Measurements from ENCODE around the gene CEP85L.

CEP85L gene

GRCh38 chr6:118659513-118660217 is 8.3 kb upstream of the CEP85L start:
- H3K27me3 ChIP-seq (replicated peaks; ENCODE audit: control insufficient read depth, insufficient read depth, low read length), result no peaks in the 10 kb centered on the region
- H3K9ac ChIP-seq (ENCODE audit: low read length), result peak overlapping the region; percentile 21
- no peak overlapping the region for H3K4me3 ChIP-seq (ENCODE audit: low read length)
- no peaks in the 10 kb centered on the region for H3K36me3 ChIP-seq (ENCODE audit: control insufficient read depth, insufficient read depth, low read length, severe bottlenecking)
- peak; percentile 37 for DNase-seq (ENCODE audit: low read depth)
- H3K9me3 ChIP-seq (ENCODE audit: control insufficient read depth, low read length), result no peaks in the 10 kb centered on the region
- H3K4me1 ChIP-seq (ENCODE audit: control insufficient read depth, insufficient read depth, low read length), result no peaks in the 10 kb centered on the region

DNA sequence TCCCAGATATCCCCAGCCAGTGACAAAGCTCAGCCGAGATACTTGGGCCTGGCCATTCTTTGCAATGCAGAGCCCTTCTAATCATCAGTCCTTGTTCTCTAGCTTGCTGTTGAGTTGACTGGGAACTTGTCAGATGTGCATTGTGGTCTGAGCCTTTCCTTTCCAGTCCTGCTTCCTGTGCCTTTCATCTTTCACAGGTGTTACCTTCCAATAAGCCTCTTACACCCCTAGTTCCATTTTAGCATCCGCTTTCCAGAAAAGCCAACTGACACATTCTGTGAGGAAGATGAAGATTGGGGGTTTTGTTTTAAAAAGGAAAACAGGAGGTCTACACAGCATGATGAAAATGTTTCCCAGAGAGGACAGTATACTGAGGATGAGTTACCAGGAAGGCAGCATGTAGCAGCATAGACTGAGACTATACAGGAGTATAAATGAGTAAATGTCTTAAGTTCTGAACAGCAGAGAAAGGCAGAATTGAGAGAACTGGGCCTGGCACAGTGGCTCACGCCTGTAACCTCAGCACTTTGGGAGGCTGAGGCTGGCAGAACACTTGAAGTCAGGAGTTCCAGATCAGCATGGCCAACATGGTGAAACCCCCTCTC is 5.6 kb upstream of the CEP85L start:
- H3K9me3 ChIP-seq (ENCODE audit: control insufficient read depth, low read length), result no peaks in the 10 kb centered on the region
- no peak overlapping the region for H3K9ac ChIP-seq (ENCODE audit: low read length)
- no peak for DNase-seq (ENCODE audit: low read depth)
- H3K27me3 ChIP-seq (replicated peaks; ENCODE audit: control insufficient read depth, insufficient read depth, low read length), result no peaks in the 10 kb centered on the region
- no peak overlapping the region for H3K4me3 ChIP-seq (ENCODE audit: low read length)
- no peaks in the 10 kb centered on the region for H3K36me3 ChIP-seq (ENCODE audit: control insufficient read depth, insufficient read depth, low read length, severe bottlenecking)
- H3K4me1 ChIP-seq (ENCODE audit: control insufficient read depth, insufficient read depth, low read length), result peaks cover 3% of the 10 kb centered on the region

DNA sequence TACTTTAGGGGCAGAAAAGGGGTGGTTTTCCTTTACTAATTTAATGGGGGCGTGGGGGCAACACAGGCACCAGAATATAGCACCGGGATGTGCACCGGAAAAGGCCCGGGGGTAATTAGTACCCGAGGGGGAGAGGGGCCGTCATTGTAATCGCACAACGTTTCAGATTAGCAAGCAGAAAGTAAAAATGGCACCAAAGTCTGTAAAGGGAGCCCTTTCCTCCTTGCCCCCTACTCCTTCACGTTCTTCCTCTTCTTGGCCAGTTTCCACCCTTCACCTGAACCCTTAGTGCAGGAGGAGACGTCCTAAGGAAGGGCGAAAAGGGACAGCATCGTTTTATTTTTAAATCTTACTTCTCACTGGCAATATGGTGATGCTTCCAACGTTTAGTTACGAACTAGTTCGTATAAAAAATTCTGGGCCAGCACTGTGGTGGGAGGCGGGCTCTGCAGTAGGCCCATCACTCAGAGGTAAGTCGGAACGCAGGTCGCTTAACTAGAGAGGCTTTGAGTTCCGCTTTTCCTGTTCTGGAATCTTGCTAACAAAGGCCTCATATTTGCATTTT is 742 bp upstream of the CEP85L start:
- Histone ChIP-seq H3K4me1 (ENCODE audit: control insufficient read depth, insufficient read depth, low read length) (peaks cover 20% of the 10 kb centered on the region), H3K4me3 (ENCODE audit: low read length) (peak overlapping the region; percentile 93), H3K9me3 (ENCODE audit: control insufficient read depth, low read length) (no peaks in the 10 kb centered on the region), H3K36me3 (ENCODE audit: control insufficient read depth, insufficient read depth, low read length, severe bottlenecking) (no peaks in the 10 kb centered on the region), H3K27me3 (replicated peaks; ENCODE audit: control insufficient read depth, insufficient read depth, low read length) (no peaks in the 10 kb centered on the region), H3K9ac (ENCODE audit: low read length) (peak overlapping the region; percentile 84)
- no peak for DNase-seq (ENCODE audit: low read depth)

- Histone ChIP-seq H3K9ac (ENCODE audit: low read length) (peak overlapping the region; percentile 95), H3K9me3 (ENCODE audit: control insufficient read depth, low read length) (no peaks in the 10 kb centered on the region), H3K36me3 (ENCODE audit: control insufficient read depth, insufficient read depth, low read length, severe bottlenecking) (no peaks in the 10 kb centered on the region), H3K4me1 (ENCODE audit: control insufficient read depth, insufficient read depth, low read length) (peaks cover 25% of the 10 kb centered on the region), H3K4me3 (ENCODE audit: low read length) (peak overlapping the region; percentile 93), H3K27me3 (replicated peaks; ENCODE audit: control insufficient read depth, insufficient read depth, low read length) (no peaks in the 10 kb centered on the region)
- DNase-seq (ENCODE audit: low read depth), result peak; percentile 66
Measured at GRCh38 chr6:118650582-118651281, 659 bp downstream of the CEP85L start.

DNA sequence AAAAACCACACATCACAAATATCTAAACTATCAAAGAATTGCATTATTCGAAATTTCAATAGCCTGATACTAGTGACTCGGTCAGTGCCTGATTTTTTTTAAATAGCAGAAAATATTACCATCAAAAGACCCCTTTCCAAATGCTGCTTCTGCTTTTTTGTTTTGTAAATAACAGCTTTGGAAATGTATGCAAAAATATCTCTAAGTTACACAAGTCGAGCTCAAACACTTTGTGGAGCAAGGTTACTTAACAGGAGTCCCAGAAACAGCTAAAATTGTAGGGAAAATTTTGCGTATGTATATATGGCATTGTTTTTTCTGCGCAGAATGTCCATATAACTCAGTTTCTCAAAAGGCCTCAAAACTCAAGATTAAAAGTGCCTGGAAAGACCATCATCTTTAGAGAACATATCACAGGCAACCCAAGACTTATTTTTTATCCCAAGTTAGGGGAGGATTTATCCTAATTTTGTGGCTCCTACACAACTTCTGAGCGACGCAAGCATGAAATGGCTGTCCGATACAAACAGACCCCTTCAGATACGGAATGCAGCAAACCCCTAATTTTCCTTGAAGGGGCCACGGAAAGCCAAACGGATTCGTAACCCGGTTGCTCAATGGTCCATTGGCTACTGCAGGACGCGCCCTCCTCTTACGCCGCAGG is 1.3 kb downstream of the CEP85L start:
- Histone ChIP-seq H3K4me3 (ENCODE audit: low read length) (peak overlapping the region; percentile 93), H3K27me3 (replicated peaks; ENCODE audit: control insufficient read depth, insufficient read depth, low read length) (no peaks in the 10 kb centered on the region), H3K36me3 (ENCODE audit: control insufficient read depth, insufficient read depth, low read length, severe bottlenecking) (no peaks in the 10 kb centered on the region), H3K4me1 (ENCODE audit: control insufficient read depth, insufficient read depth, low read length) (peaks cover 31% of the 10 kb centered on the region), H3K9ac (ENCODE audit: low read length) (peak overlapping the region; percentile 95), H3K9me3 (ENCODE audit: control insufficient read depth, low read length) (no peaks in the 10 kb centered on the region)
- DNase-seq (ENCODE audit: low read depth), result peak; percentile 82

GRCh38 chr6:118648866-118649554 is 2.4 kb downstream of the CEP85L start:
- H3K36me3 ChIP-seq (ENCODE audit: control insufficient read depth, insufficient read depth, low read length, severe bottlenecking), result no peaks in the 10 kb centered on the region
- DNase-seq (ENCODE audit: low read depth), result peak; percentile 46
- peak overlapping the region; percentile 95 for H3K9ac ChIP-seq (ENCODE audit: low read length)
- peaks cover 34% of the 10 kb centered on the region for H3K4me1 ChIP-seq (ENCODE audit: control insufficient read depth, insufficient read depth, low read length)
- peak overlapping the region; percentile 93 for H3K4me3 ChIP-seq (ENCODE audit: low read length)
- H3K27me3 ChIP-seq (replicated peaks; ENCODE audit: control insufficient read depth, insufficient read depth, low read length), result no peaks in the 10 kb centered on the region
- H3K9me3 ChIP-seq (ENCODE audit: control insufficient read depth, low read length), result no peaks in the 10 kb centered on the region

GRCh38 chr6:118646977-118647376 is 4.4 kb downstream of the CEP85L start:
- H3K9ac ChIP-seq (ENCODE audit: low read length), result no peak overlapping the region
- no peaks in the 10 kb centered on the region for H3K27me3 ChIP-seq (replicated peaks; ENCODE audit: control insufficient read depth, insufficient read depth, low read length)
- H3K4me3 ChIP-seq (ENCODE audit: low read length), result no peak overlapping the region
- peaks cover 36% of the 10 kb centered on the region for H3K4me1 ChIP-seq (ENCODE audit: control insufficient read depth, insufficient read depth, low read length)
- no peaks in the 10 kb centered on the region for H3K9me3 ChIP-seq (ENCODE audit: control insufficient read depth, low read length)
- no peak for DNase-seq (ENCODE audit: low read depth)
- no peaks in the 10 kb centered on the region for H3K36me3 ChIP-seq (ENCODE audit: control insufficient read depth, insufficient read depth, low read length, severe bottlenecking)

- DNase-seq (ENCODE audit: low read depth), result peak; percentile 29
- Histone ChIP-seq H3K36me3 (ENCODE audit: control insufficient read depth, insufficient read depth, low read length, severe bottlenecking) (no peaks in the 10 kb centered on the region), H3K27me3 (replicated peaks; ENCODE audit: control insufficient read depth, insufficient read depth, low read length) (no peaks in the 10 kb centered on the region), H3K4me3 (ENCODE audit: low read length) (no peak overlapping the region), H3K9me3 (ENCODE audit: control insufficient read depth, low read length) (no peaks in the 10 kb centered on the region), H3K4me1 (ENCODE audit: control insufficient read depth, insufficient read depth, low read length) (peaks cover 35% of the 10 kb centered on the region), H3K9ac (ENCODE audit: low read length) (no peak overlapping the region)
Measured at GRCh38 chr6:118645395-118645794, 6.0 kb downstream of the CEP85L start.

DNA sequence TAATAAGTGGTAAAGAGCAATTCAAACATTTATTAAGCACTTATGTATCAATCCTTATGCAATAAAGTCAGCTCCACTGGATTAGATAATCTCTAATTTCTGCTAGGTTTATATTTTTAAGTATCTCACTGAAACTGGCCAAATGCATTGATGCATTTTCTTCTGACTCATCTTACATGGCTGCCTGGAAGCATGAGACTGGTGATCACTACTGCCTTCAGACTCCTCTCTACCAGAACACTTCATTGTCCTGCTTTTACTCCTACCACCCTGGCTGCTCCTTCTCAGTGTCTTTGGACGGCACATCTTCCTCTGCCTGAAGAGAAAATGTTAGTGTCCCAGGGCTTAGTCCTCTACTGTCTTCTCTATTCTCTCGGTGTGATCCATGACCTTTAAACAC is 7.4 kb downstream of the CEP85L start:
- DNase-seq (ENCODE audit: low read depth), result no peak
- H3K9ac ChIP-seq (ENCODE audit: low read length), result no peak overlapping the region
- peaks cover 23% of the 10 kb centered on the region for H3K4me1 ChIP-seq (ENCODE audit: control insufficient read depth, insufficient read depth, low read length)
- no peaks in the 10 kb centered on the region for H3K27me3 ChIP-seq (replicated peaks; ENCODE audit: control insufficient read depth, insufficient read depth, low read length)
- H3K9me3 ChIP-seq (ENCODE audit: control insufficient read depth, low read length), result no peaks in the 10 kb centered on the region
- no peak overlapping the region for H3K4me3 ChIP-seq (ENCODE audit: low read length)
- no peaks in the 10 kb centered on the region for H3K36me3 ChIP-seq (ENCODE audit: control insufficient read depth, insufficient read depth, low read length, severe bottlenecking)

DNA sequence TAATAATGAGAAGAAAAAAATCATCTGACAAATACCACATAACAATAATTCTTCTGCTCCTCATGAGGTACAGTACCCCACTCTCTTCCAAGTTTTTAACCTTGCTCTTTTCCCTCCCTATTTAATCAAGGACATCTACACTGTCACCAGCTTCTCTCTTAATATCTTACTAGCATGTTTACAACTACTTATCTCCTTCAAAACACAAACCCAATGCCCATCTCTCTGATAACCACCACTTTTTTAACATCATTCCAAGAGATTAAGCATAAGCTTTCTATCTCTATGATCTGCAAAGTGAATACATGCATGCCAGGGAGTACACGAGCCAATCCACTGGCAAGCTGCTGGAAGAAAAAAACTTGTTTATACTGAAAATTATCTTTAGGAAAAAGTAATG is 10.3 kb downstream of the CEP85L start:
- H3K4me3 ChIP-seq (ENCODE audit: low read length), result no peak overlapping the region
- H3K4me1 ChIP-seq (ENCODE audit: control insufficient read depth, insufficient read depth, low read length), result peaks cover 14% of the 10 kb centered on the region
- no peaks in the 10 kb centered on the region for H3K36me3 ChIP-seq (ENCODE audit: control insufficient read depth, insufficient read depth, low read length, severe bottlenecking)
- peak; percentile 14 for DNase-seq (ENCODE audit: low read depth)
- no peak overlapping the region for H3K9ac ChIP-seq (ENCODE audit: low read length)
- H3K9me3 ChIP-seq (ENCODE audit: control insufficient read depth, low read length), result no peaks in the 10 kb centered on the region
- H3K27me3 ChIP-seq (replicated peaks; ENCODE audit: control insufficient read depth, insufficient read depth, low read length), result no peaks in the 10 kb centered on the region
